Measurements from ENCODE around the gene TMEM132D.

DNA sequence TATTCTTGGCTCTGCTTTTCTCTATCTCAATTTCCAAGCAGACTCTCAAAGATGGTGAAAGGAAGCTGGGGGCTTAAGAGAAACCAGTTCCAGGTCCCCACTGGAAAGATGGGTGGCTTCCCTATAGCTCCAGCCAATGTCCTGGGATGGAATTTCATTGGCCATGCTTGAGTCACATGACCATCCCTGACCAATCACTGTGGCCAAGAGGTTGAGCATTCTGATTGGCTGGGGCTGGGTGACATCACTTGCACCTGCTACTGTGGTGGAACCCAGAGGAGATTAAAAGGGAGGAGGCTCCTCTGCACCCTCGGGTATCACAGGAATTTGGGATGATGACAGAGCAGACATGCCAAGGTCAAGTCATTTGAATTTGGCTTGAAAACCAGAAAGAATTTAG, 436.5 kb downstream of the TMEM132D start:
- TF ChIP-seq GATA2 (IDR thresholded peaks at IDR 0.05; ENCODE audit: low read depth, low read length) (no peak), GATA3 (IDR thresholded peaks at IDR 0.05; ENCODE audit: low read depth, low read length) (no peak)
